Immature natural killer cell (primary cell): ENCODE data around the gene ADAMTS8. TPM values are rescaled to one million over a fixed set of nuclear protein-coding genes. Genes with fewer than 3 reads are reported as not detected.
A peak's percentile ranks its signal among the peaks of the same experiment; 100 is the strongest.

Experiments used
- DNase-seq, 3 donors: peaks; one replicate each; pipeline ENCODE4 v3.0.0; 2022; ENCODE audit warnings: mixed read lengths in 1 of 3
- H3K27ac Mint-ChIP-seq, 6 donors: one replicate each; pipeline ENCODE4 v1.8.0; 2020; ENCODE audit warnings: mixed read lengths in 6 of 6, mild to moderate bottlenecking in 5 of 6, inconsistent platforms in 4 of 6, moderate library complexity in 3 of 6
- H3K27me3 Mint-ChIP-seq, 3 donors: one replicate each; pipeline ENCODE4 v1.8.0; 2020 to 2021; ENCODE audit warnings: low read depth in 3 of 3, mild to moderate bottlenecking in 3 of 3, mixed read lengths in 3 of 3, moderate library complexity in 3 of 3, inconsistent platforms in 1 of 3
- H3K36me3 Mint-ChIP-seq, 3 donors: one replicate each; pipeline ENCODE4 v1.8.0; 2020; ENCODE audit warnings: mixed read lengths in 3 of 3, inconsistent platforms in 2 of 3, mild to moderate bottlenecking in 2 of 3
- H3K4me1 Mint-ChIP-seq, 2 donors: one replicate each; pipeline ENCODE4 v1.8.0; 2020; ENCODE audit warnings: inconsistent platforms in 2 of 2, mild to moderate bottlenecking in 2 of 2, mixed read lengths in 2 of 2, moderate library complexity in 1 of 2
- H3K4me3 Mint-ChIP-seq, 5 donors: one replicate each; pipeline ENCODE4 v1.8.0; 2020; ENCODE audit warnings: mild to moderate bottlenecking in 5 of 5, mixed read lengths in 5 of 5, inconsistent platforms in 3 of 5, moderate library complexity in 3 of 5
- H3K9me3 Mint-ChIP-seq, 6 donors: one replicate each; pipeline ENCODE4 v1.8.0; 2020; ENCODE audit warnings: mild to moderate bottlenecking in 6 of 6, mixed read lengths in 6 of 6, inconsistent platforms in 4 of 6, moderate library complexity in 3 of 6
- polyA plus RNA-seq, 3 donors: library from polyadenylated mRNA; unstranded; fragments of 300-500 nt; fragmentation: Illumina TruSeq; gene quantifications; one replicate each; pipeline ENCODE4 v1.2.3, GENCODE V29; 2021

The ADAMTS8 gene
- polyA plus RNA-seq, 3 donors from 2014 or later, result 0.18 TPM; not detected in 2

- Mint-ChIP-seq H3K27ac (peak overlapping the region in 1 of 6 donors; percentile 48), H3K27me3 (peaks cover 0 to 6% (median 1%) of the 10 kb centered on the region in 3 donors), H3K4me3 (peak overlapping the region; percentile 11 to 21 (median 13)), H3K9me3 (peaks cover 0 to 2% (median 0%) of the 10 kb centered on the region in 6 donors), H3K36me3 (peaks cover 0 to 4% (median 0%) of the 10 kb centered on the region in 3 donors), H3K4me1 (peaks cover 23 to 29% of the 10 kb centered on the region in 2 donors)
- no peak for DNase-seq
These were observed 9.4 kb upstream of the ADAMTS8 start for GRCh38 chr11:130437848-130438247.

- peaks cover 23 to 29% of the 10 kb centered on the region in 2 donors for H3K4me1 Mint-ChIP-seq
- no peak overlapping the region for H3K27ac Mint-ChIP-seq
- no peaks in the 10 kb centered on the region for H3K36me3 Mint-ChIP-seq
- peaks cover 0 to 2% (median 0%) of the 10 kb centered on the region in 6 donors for H3K9me3 Mint-ChIP-seq
- no peak overlapping the region for H3K4me3 Mint-ChIP-seq
- DNase-seq, result no peak
- peaks cover 0 to 8% (median 2%) of the 10 kb centered on the region in 3 donors for H3K27me3 Mint-ChIP-seq
These were observed 7.8 kb upstream of the ADAMTS8 start for GRCh38 chr11:130436171-130436570.

- H3K4me3 Mint-ChIP-seq, result peak overlapping the region in 2 of 5 donors; percentile 18 to 41
- H3K36me3 Mint-ChIP-seq, result no peaks in the 10 kb centered on the region
- DNase-seq, result no peak
- peaks cover 0 to 8% (median 6%) of the 10 kb centered on the region in 3 donors for H3K27me3 Mint-ChIP-seq
- H3K9me3 Mint-ChIP-seq, result peaks cover 0 to 2% (median 0%) of the 10 kb centered on the region in 6 donors
- peaks cover 23 to 29% of the 10 kb centered on the region in 2 donors for H3K4me1 Mint-ChIP-seq
- H3K27ac Mint-ChIP-seq, result no peak overlapping the region
These were observed 7.3 kb upstream of the ADAMTS8 start for GRCh38 chr11:130435671-130436070.

- H3K27me3 Mint-ChIP-seq, result peaks cover 2 to 16% (median 10%) of the 10 kb centered on the region in 3 donors
- no peaks in the 10 kb centered on the region for H3K9me3 Mint-ChIP-seq
- no peak overlapping the region for H3K4me3 Mint-ChIP-seq
- H3K4me1 Mint-ChIP-seq, result peaks cover 21% of the 10 kb centered on the region in 2 donors
- DNase-seq, result peak; percentile 64 to 69 (median 68)
- H3K27ac Mint-ChIP-seq, result no peak overlapping the region
- no peaks in the 10 kb centered on the region for H3K36me3 Mint-ChIP-seq
These were observed 6.3 kb upstream of the ADAMTS8 start for GRCh38 chr11:130434521-130435223.

GRCh38 chr11:130433357-130433756 lies 4.9 kb upstream of the ADAMTS8 start:
- no peaks in the 10 kb centered on the region for H3K9me3 Mint-ChIP-seq
- peaks cover 14 to 23% (median 20%) of the 10 kb centered on the region in 3 donors for H3K27me3 Mint-ChIP-seq
- H3K4me1 Mint-ChIP-seq, result peaks cover 17 to 23% of the 10 kb centered on the region in 2 donors
- H3K36me3 Mint-ChIP-seq, result peaks cover 0 to 6% (median 0%) of the 10 kb centered on the region in 3 donors
- no peak for DNase-seq
- H3K27ac Mint-ChIP-seq, result no peak overlapping the region
- H3K4me3 Mint-ChIP-seq, result no peak overlapping the region

- H3K36me3 Mint-ChIP-seq, result peaks cover 0 to 6% (median 0%) of the 10 kb centered on the region in 3 donors
- no peaks in the 10 kb centered on the region for H3K9me3 Mint-ChIP-seq
- DNase-seq, result no peak
- peaks cover 19 to 25% (median 22%) of the 10 kb centered on the region in 3 donors for H3K27me3 Mint-ChIP-seq
- H3K4me1 Mint-ChIP-seq, result peaks cover 13 to 19% of the 10 kb centered on the region in 2 donors
- H3K4me3 Mint-ChIP-seq, result no peak overlapping the region
- H3K27ac Mint-ChIP-seq, result no peak overlapping the region
These were observed 3.4 kb upstream of the ADAMTS8 start for GRCh38 chr11:130431801-130432200.

- Mint-ChIP-seq H3K4me3 (no peak overlapping the region), H3K9me3 (no peaks in the 10 kb centered on the region), H3K36me3 (peaks cover 0 to 6% (median 0%) of the 10 kb centered on the region in 3 donors), H3K27me3 (peaks cover 23 to 26% (median 24%) of the 10 kb centered on the region in 3 donors), H3K27ac (no peak overlapping the region), H3K4me1 (peaks cover 15 to 19% of the 10 kb centered on the region in 2 donors)
- peak; percentile 54 to 61 (median 55) for DNase-seq
These were observed 2.9 kb upstream of the ADAMTS8 start for GRCh38 chr11:130431331-130431773.

- Mint-ChIP-seq H3K36me3 (peaks cover 0 to 6% (median 0%) of the 10 kb centered on the region in 3 donors), H3K4me1 (peaks cover 15 to 19% of the 10 kb centered on the region in 2 donors), H3K27me3 (peaks cover 24 to 25% (median 24%) of the 10 kb centered on the region in 3 donors), H3K4me3 (peak overlapping the region in 1 of 5 donors; percentile 83), H3K9me3 (no peaks in the 10 kb centered on the region), H3K27ac (no peak overlapping the region)
- no peak for DNase-seq
These were observed 1.6 kb upstream of the ADAMTS8 start for GRCh38 chr11:130429983-130430382.

GRCh38 chr11:130429120-130429681 lies 792 bp upstream of the ADAMTS8 start:
- Mint-ChIP-seq H3K36me3 (peaks cover 0 to 6% (median 0%) of the 10 kb centered on the region in 3 donors), H3K9me3 (no peaks in the 10 kb centered on the region), H3K4me1 (peaks cover 15 to 19% of the 10 kb centered on the region in 2 donors), H3K27me3 (peaks cover 24 to 29% (median 26%) of the 10 kb centered on the region in 3 donors), H3K4me3 (peak overlapping the region; percentile 76 to 85 (median 78)), H3K27ac (peak overlapping the region in 1 of 6 donors; percentile 30)
- DNase-seq, result no peak

- peaks cover 0 to 6% (median 0%) of the 10 kb centered on the region in 3 donors for H3K36me3 Mint-ChIP-seq
- H3K4me1 Mint-ChIP-seq, result peaks cover 15 to 19% of the 10 kb centered on the region in 2 donors
- H3K9me3 Mint-ChIP-seq, result no peaks in the 10 kb centered on the region
- DNase-seq, result peak in 2 of 3 donors; percentile 21 to 24
- H3K27me3 Mint-ChIP-seq, result peaks cover 24 to 32% (median 24%) of the 10 kb centered on the region in 3 donors
- peak overlapping the region; percentile 26 to 73 (median 65) for H3K4me3 Mint-ChIP-seq
- no peak overlapping the region for H3K27ac Mint-ChIP-seq
These were observed 661 bp downstream of the ADAMTS8 start for GRCh38 chr11:130427581-130428315.

- Mint-ChIP-seq H3K27ac (no peak overlapping the region), H3K4me1 (peaks cover 15 to 19% of the 10 kb centered on the region in 2 donors), H3K36me3 (peaks cover 0 to 6% (median 0%) of the 10 kb centered on the region in 3 donors), H3K4me3 (peak overlapping the region; percentile 26 to 73 (median 65)), H3K27me3 (peaks cover 24 to 32% (median 27%) of the 10 kb centered on the region in 3 donors), H3K9me3 (no peaks in the 10 kb centered on the region)
- DNase-seq, result no peak
These were observed 1.5 kb downstream of the ADAMTS8 start for GRCh38 chr11:130426837-130427341.

GRCh38 chr11:130426223-130426836 lies 2.1 kb downstream of the ADAMTS8 start:
- peaks cover 24 to 32% (median 28%) of the 10 kb centered on the region in 3 donors for H3K27me3 Mint-ChIP-seq
- no peak overlapping the region for H3K27ac Mint-ChIP-seq

GRCh38 chr11:130425156-130425555 lies 3.3 kb downstream of the ADAMTS8 start:
- peaks cover 15 to 19% of the 10 kb centered on the region in 2 donors for H3K4me1 Mint-ChIP-seq
- H3K27ac Mint-ChIP-seq, result no peak overlapping the region
- no peak overlapping the region for H3K4me3 Mint-ChIP-seq
- no peak for DNase-seq
- H3K36me3 Mint-ChIP-seq, result peaks cover 0 to 6% (median 0%) of the 10 kb centered on the region in 3 donors
- peaks cover 19 to 32% (median 22%) of the 10 kb centered on the region in 3 donors for H3K27me3 Mint-ChIP-seq
- no peaks in the 10 kb centered on the region for H3K9me3 Mint-ChIP-seq

More at GRCh38 chr11:130426223-130426836, 2.1 kb downstream of the ADAMTS8 start:
- Mint-ChIP-seq H3K9me3 (no peaks in the 10 kb centered on the region), H3K4me1 (peaks cover 15 to 19% of the 10 kb centered on the region in 2 donors), H3K36me3 (peaks cover 0 to 6% (median 0%) of the 10 kb centered on the region in 3 donors), H3K4me3 (peak overlapping the region in 2 of 5 donors; percentile 2 to 70)
- DNase-seq, result no peak
